ENCODE data around the gene KCNN3. TPM values are rescaled to one million over a fixed set of nuclear protein-coding genes. Genes with fewer than 3 reads are reported as not detected.

The KCNN3 gene
- total and polyA plus RNA-seq, 10 donors: 0.13 to 15.1 (median 7.4) TPM

GRCh38 chr1:154772606-154773506 is 97.2 kb downstream of the KCNN3 start:
- no peaks in the 10 kb centered on the region for H3K27me3 ChIP-seq (replicated peaks in 1 of 7)
- DNase-seq: peak; percentile 43
- intact Hi-C loops (cut with DNase I; ENCODE audit: low total_unique reads): no loop called here
- H3K4me1 ChIP-seq: no peaks in the 10 kb centered on the region
- H3K9me3 ChIP-seq: no peaks in the 10 kb centered on the region
- no peak overlapping the region for H3K4me3 ChIP-seq
- H3K27ac ChIP-seq: no peak overlapping the region
- 65 to 76% (median 68%) methylated on average over 17 of the region's 17 CpGs for WGBS, 5 donors
- no peaks in the 10 kb centered on the region for H3K36me3 ChIP-seq
- TF ChIP-seq POLR2A (IDR thresholded peaks at IDR 0.05) (no peak), POLR2AphosphoS5 (IDR thresholded peaks at IDR 0.05) (no peak), CTCF (IDR thresholded peaks at IDR 0.05 in 8 of 11, conservative IDR thresholded peaks at IDR 0.05 in 3 of 11) (no peak)

GRCh38 chr1:154772056-154772455 is 98.0 kb downstream of the KCNN3 start:
- 95 to 97% (median 95%) methylated on average over 23 of the region's 23 CpGs for WGBS, 5 donors
- Histone ChIP-seq H3K4me1 (no peaks in the 10 kb centered on the region), H3K27me3 (replicated peaks in 1 of 7) (no peaks in the 10 kb centered on the region), H3K4me3 (no peak overlapping the region), H3K36me3 (no peaks in the 10 kb centered on the region), H3K9me3 (no peaks in the 10 kb centered on the region), H3K27ac (no peak overlapping the region)
- no peak for TF ChIP-seq POLR2A (IDR thresholded peaks at IDR 0.05)
- TF ChIP-seq POLR2AphosphoS5 (IDR thresholded peaks at IDR 0.05): no peak
- TF ChIP-seq CTCF (IDR thresholded peaks at IDR 0.05 in 8 of 11, conservative IDR thresholded peaks at IDR 0.05 in 3 of 11): no peak
- DNase-seq: peak; percentile 41
- intact Hi-C loops (cut with DNase I; ENCODE audit: low total_unique reads): no loop called here

- 90 to 99% (median 92%) methylated on average over 4 of the region's 4 CpGs for WGBS, 5 donors
- peak; percentile 5 for DNase-seq
Measured at GRCh38 chr1:154770897-154771594, 99.0 kb downstream of the KCNN3 start.

More at GRCh38 chr1:154770897-154771594, 99.0 kb downstream of the KCNN3 start:
- H3K4me3 ChIP-seq: no peak overlapping the region
- no peaks in the 10 kb centered on the region for H3K9me3 ChIP-seq
- no peaks in the 10 kb centered on the region for H3K27me3 ChIP-seq (replicated peaks in 1 of 7)
- TF ChIP-seq CTCF (IDR thresholded peaks at IDR 0.05 in 8 of 11, conservative IDR thresholded peaks at IDR 0.05 in 3 of 11) (no peak), POLR2A (IDR thresholded peaks at IDR 0.05) (no peak), POLR2AphosphoS5 (IDR thresholded peaks at IDR 0.05) (no peak)
- H3K27ac ChIP-seq: no peak overlapping the region
- H3K36me3 ChIP-seq: no peaks in the 10 kb centered on the region
- H3K4me1 ChIP-seq: no peaks in the 10 kb centered on the region
- intact Hi-C loops (cut with DNase I; ENCODE audit: low total_unique reads): no loop called here
